CD4-positive, alpha-beta T cell treated with Interleukin-12 subunit alpha and Interleukin-12 subunit beta, for 1 hour (primary cell): ENCODE measurements around the gene NFATC3.
"Not testable (repeated sequence)": the region's sequence is repeated elsewhere in the genome, so short reads cannot be mapped to it uniquely, and the experiment has no call there.

ENCODE experiments used
- DNase-seq: peaks from one replicate; pipeline ENCODE4 v3.0.0-alpha.2; 2020

The NFATC3 gene

GRCh38 chr16:68090130-68090529 lies 5.0 kb downstream of the NFATC3 start:
- DNase-seq, result peak; percentile 36

- no peak for DNase-seq
Observed at GRCh38 chr16:68090533-68090932, 5.4 kb downstream of the NFATC3 start.

GRCh38 chr16:68091380-68092261 lies 6.5 kb downstream of the NFATC3 start:
- DNase-seq, result no peak

GRCh38 chr16:68092275-68092674 lies 7.1 kb downstream of the NFATC3 start:
- not testable (repeated sequence) for DNase-seq

- peak; percentile 49 for DNase-seq
Observed at GRCh38 chr16:68093816-68094613, 8.8 kb downstream of the NFATC3 start.

GRCh38 chr16:68094614-68094934 lies 9.4 kb downstream of the NFATC3 start:
- no peak for DNase-seq

GRCh38 chr16:68096491-68096890 lies 11.3 kb downstream of the NFATC3 start:
- no peak for DNase-seq

- DNase-seq, result no peak
Observed at GRCh38 chr16:68097088-68097487, 11.9 kb downstream of the NFATC3 start.

GRCh38 chr16:68097895-68098294 lies 12.7 kb downstream of the NFATC3 start:
- no peak for DNase-seq

GRCh38 chr16:68100488-68100887 lies 15.3 kb downstream of the NFATC3 start:
- no peak for DNase-seq

- no peak for DNase-seq
Observed at GRCh38 chr16:68105611-68106010, 20.4 kb downstream of the NFATC3 start.

GRCh38 chr16:68107230-68107928 lies 22.2 kb downstream of the NFATC3 start:
- not testable (repeated sequence) for DNase-seq

- DNase-seq, result not testable (repeated sequence)
Observed at GRCh38 chr16:68109156-68109555, 24.0 kb downstream of the NFATC3 start.

- DNase-seq, result not testable (repeated sequence)
Observed at GRCh38 chr16:68110611-68111010, 25.4 kb downstream of the NFATC3 start.

- DNase-seq, result no peak
Observed at GRCh38 chr16:68111379-68111778, 26.2 kb downstream of the NFATC3 start.

- DNase-seq, result no peak
Observed at GRCh38 chr16:68113059-68113761, 28.0 kb downstream of the NFATC3 start.

- no peak for DNase-seq
Observed at GRCh38 chr16:68113765-68114240, 28.6 kb downstream of the NFATC3 start.

- not testable (repeated sequence) for DNase-seq
Observed at GRCh38 chr16:68114939-68115338, 29.8 kb downstream of the NFATC3 start.

- no peak for DNase-seq
Observed at GRCh38 chr16:68115851-68116250, 30.7 kb downstream of the NFATC3 start.

- DNase-seq, result peak; percentile 47
Observed at GRCh38 chr16:68116256-68116867, 31.2 kb downstream of the NFATC3 start.

- no peak for DNase-seq
Observed at GRCh38 chr16:68117884-68118283, 32.7 kb downstream of the NFATC3 start.

GRCh38 chr16:68118954-68119353 lies 33.8 kb downstream of the NFATC3 start:
- not testable (repeated sequence) for DNase-seq
